Bone marrow (tissue), 2 donors: ENCODE measurements around the gene SEMA3F.

Source experiments
- DNase-seq, 2 donors: peaks; one replicate each; lab custom pipeline; 2025; lab: John Stamatoyannopoulos, UW

The SEMA3F gene

GRCh38 chr3:50235716-50236483 is 80.8 kb downstream of the SEMA3F start, which contains the start of gene GNAI2:
Gene GNAI2, plus strand, starts transcription at chr3:50236204. Its CDS starts 132 bp downstream, at chr3:50236336.
- DNase-seq, result peak; percentile 98 to 100

- DNase-seq, result no peak
Observed at GRCh38 chr3:50236484-50237132, 81.5 kb downstream of the SEMA3F start.

DNA sequence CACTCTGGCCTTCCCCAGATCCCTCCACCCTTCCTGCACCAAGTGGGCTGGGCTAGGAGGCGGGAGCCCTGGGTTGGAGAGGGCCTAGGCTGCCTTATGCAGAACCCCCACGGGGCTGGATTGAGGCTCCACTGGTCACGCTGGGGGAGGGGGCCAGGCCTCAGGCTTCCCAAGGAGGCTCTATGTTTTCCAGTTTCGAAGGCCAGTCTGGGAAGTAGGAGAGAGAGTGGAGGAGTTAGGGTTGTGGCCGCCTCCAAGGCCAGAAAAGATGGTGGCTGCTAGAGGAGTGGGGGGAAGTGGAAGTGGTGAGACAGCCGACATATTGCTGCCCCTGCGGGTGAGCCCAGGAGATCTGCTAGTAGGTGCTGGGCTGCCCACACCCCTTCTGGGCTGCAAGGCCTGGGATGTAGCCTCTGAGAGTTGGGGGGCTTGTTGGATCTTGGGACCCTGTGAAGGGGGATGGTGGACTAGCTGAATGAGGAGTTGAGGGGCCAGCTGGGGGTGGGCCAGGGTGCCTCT is 82.1 kb downstream of the SEMA3F start:
- DNase-seq, result peak in 1 of 2 donors; percentile 31

- peak; percentile 48 to 71 for DNase-seq
Observed at GRCh38 chr3:50237754-50238548, 82.8 kb downstream of the SEMA3F start.

DNA sequence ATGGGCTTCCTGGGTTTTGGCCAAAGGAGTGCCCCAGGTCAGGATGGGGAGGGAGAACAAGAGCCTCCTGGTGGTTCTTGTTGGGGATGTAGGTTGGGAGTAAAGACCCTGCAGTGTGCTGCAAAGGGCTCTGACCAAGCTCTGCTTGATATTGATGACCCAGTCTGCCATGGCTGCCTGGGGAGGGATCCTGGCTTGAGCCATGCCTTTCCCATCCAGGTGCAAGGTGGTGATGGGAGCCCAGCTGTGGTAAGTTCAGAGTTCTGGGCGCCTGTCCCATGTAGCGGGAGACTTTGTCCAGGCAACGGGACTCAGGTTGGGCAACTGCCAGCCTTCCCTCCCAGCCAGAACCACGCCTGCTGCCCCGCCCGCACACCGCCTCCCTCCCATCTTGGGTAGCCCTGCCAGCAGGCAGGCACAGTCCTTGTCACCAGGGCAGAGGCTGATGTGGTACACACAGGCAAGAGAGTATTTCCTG is 83.5 kb downstream of the SEMA3F start:
- DNase-seq, result peak in 1 of 2 donors; percentile 14
